Breast epithelium (tissue), 4 donors: Measurements from ENCODE around the gene ABHD8. TPM values are rescaled to one million over a fixed set of nuclear protein-coding genes. Genes with fewer than 3 reads are reported as not detected.

Experiments used
- DNase-seq, 2 donors: peaks; one replicate each; pipeline ENCODE4 v3.0.0-alpha.2; 2019; ENCODE audit warnings: low spot score in 2 of 2
- H3K27ac ChIP-seq, 2 donors: fragments of 200-600 bp; sonication (generic) in 1 of 2; one replicate each; pipeline ENCODE4 v1.5.1; 2016 to 2019; ENCODE audit warnings: mild to moderate bottlenecking in 1 of 2
- H3K27me3 ChIP-seq, 2 donors: fragments of 200-600 bp; sonication (generic) in 1 of 2; one replicate each; pipeline versions ENCODE4 v1.5.1 to v1.6.0; 2017 to 2019; ENCODE audit warnings: control low read depth in 1 of 2, mild to moderate bottlenecking in 1 of 2
- H3K36me3 ChIP-seq: fragments of 200-600 bp; one replicate; pipeline ENCODE4 v1.5.1; 2019
- H3K4me1 ChIP-seq, 2 donors: fragments of 200-600 bp; sonication (generic); one replicate each; pipeline ENCODE4 v1.5.1; 2016 to 2019; ENCODE audit warnings: control low read depth in 1 of 2
- H3K4me3 ChIP-seq, 3 donors: fragments of 200-600 bp; sonication (generic); 1 replicate in 2 of 3; 2 replicates in 1 of 3; pipeline ENCODE4 v1.5.1; 2016 to 2019; ENCODE audit warnings: mild to moderate bottlenecking in 3 of 3, moderate library complexity in 2 of 3
- H3K9me3 ChIP-seq, 2 donors: fragments of 200-600 bp; sonication (generic) in 1 of 2; one replicate each; pipeline ENCODE4 v1.5.1; 2016 to 2019; ENCODE audit warnings: control low read depth in 1 of 2
- CTCF ChIP-seq, 3 donors: fragments of 450-650 bp; IDR thresholded peaks; one replicate each; pipeline ENCODE4 v1.5.1; 2016 to 2017; ENCODE audit warnings: antibody characterized with exemption in 3 of 3, mild to moderate bottlenecking in 3 of 3, moderate library complexity in 3 of 3
- POLR2A ChIP-seq: fragments of 450-650 bp; IDR thresholded peaks from one replicate; pipeline ENCODE4 v1.6.1; 2016; ENCODE audit warnings: antibody characterized with exemption, mild to moderate bottlenecking, moderate library complexity
- POLR2AphosphoS5 ChIP-seq, 3 donors: sonication (generic); formaldehyde crosslinking; IDR thresholded peaks; one replicate each; pipeline ENCODE4 v1.6.1; 2017; ENCODE audit warnings: antibody characterized with exemption in 3 of 3
- intact Hi-C: fragments of 100-400 bp; cut with DNase I; formaldehyde crosslinking; loops from one replicate; pipeline ENCODE4 v1.15.1; 2023; ENCODE audit warnings: low total_unique reads
- total RNA-seq, 3 donors: library from RNA; depleted of rRNA; stranded (reverse); fragments of >200 nt; gene quantifications; one replicate each; pipeline ENCODE4 v1.1.0, GENCODE V29; 2016

ABHD8 gene
- total RNA-seq, 3 donors from 2014 or later, result 6.7 to 14.4 (median 11.0) TPM

DNA sequence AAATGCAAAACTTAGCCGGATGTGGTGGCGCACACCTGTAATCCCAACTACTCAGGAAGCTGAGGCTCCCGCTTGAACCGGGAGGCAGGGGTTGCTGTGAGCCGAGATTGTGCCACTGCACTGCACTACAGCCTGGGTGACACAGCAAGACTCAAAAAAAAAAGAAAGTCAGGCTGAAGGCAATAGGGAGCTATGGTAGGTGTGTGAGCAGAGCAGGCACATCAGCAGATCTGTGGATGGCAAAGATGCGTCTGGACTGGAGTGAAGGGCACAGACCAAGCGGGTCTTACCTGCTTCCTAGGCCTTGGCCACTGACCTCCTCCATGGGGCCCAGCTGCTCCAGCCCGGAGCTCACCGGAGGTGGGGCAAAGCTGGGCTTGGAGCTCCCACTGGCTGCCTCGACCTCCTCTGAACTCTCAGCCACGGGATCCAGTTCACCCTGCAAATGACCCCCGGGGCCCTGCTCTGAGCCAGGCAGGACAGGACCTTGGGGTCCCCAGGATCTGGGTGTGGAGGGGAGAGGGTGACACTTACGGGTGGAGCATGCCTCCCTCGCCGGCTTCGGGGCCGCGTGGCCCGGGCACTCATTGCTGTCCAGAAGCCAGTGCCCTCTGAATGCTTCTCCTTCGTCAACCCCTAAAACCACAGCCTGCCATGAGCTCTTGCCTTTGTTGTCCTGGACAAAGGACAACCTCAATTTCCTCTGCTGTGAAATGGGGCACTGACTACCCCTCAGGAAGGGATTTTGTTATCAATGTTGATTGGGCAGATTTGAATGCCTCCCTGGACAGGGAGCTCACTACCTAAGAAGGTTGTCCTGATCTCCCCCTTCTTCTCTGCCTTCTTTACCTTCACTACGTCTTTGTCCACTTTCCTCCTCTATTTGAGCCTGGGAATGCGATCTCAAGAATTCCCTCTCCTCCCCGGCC lies 39.2 kb downstream of the ABHD8 start:
- DNase-seq, result no peak
- intact Hi-C loops, result no loop called here
- Histone ChIP-seq H3K9me3 (peaks cover 5 to 10% of the 10 kb centered on the region in 2 donors), H3K36me3 (no peaks in the 10 kb centered on the region), H3K4me3 (peak overlapping the region; percentile 30 to 55 (median 37)), H3K27ac (peak overlapping the region; percentile 45 to 63), H3K4me1 (peaks cover 0 to 5% of the 10 kb centered on the region in 2 donors), H3K27me3 (no peaks in the 10 kb centered on the region)
- TF ChIP-seq CTCF (IDR thresholded peaks at IDR 0.05), result no peak
- no peak for TF ChIP-seq POLR2A

- H3K4me3 ChIP-seq, result peak overlapping the region in 1 of 3 donors; percentile 30
Observed at GRCh38 chr19:17262557-17262956, 40.7 kb downstream of the ABHD8 start.

GRCh38 chr19:17260842-17261325 lies 42.3 kb downstream of the ABHD8 start:
- H3K4me1 ChIP-seq, result no peaks in the 10 kb centered on the region
- no peaks in the 10 kb centered on the region for H3K36me3 ChIP-seq
- peak; percentile 69 to 86 for DNase-seq
- H3K27me3 ChIP-seq, result no peaks in the 10 kb centered on the region
- TF ChIP-seq POLR2AphosphoS5 (IDR thresholded peaks at IDR 0.05) (peak in 1 of 3 donors; percentile 32), CTCF (IDR thresholded peaks at IDR 0.05) (peak; percentile 64 to 91 (median 76)), POLR2A (no peak)
- peaks cover 6 to 11% of the 10 kb centered on the region in 2 donors for H3K9me3 ChIP-seq
- no peak overlapping the region for H3K4me3 ChIP-seq
- intact Hi-C loops, result no loop called here
- no peak overlapping the region for H3K27ac ChIP-seq

More at GRCh38 chr19:17262557-17262956, 40.7 kb downstream of the ABHD8 start:
- H3K9me3 ChIP-seq, result peaks cover 6 to 11% of the 10 kb centered on the region in 2 donors
- no peak for DNase-seq
- TF ChIP-seq POLR2AphosphoS5 (IDR thresholded peaks at IDR 0.05) (no peak), POLR2A (no peak), CTCF (IDR thresholded peaks at IDR 0.05) (no peak)
- no peaks in the 10 kb centered on the region for H3K27me3 ChIP-seq
- H3K27ac ChIP-seq, result no peak overlapping the region
- no peaks in the 10 kb centered on the region for H3K36me3 ChIP-seq
- intact Hi-C loops, result no loop called here
- H3K4me1 ChIP-seq, result no peaks in the 10 kb centered on the region

- DNase-seq, result no peak
- TF ChIP-seq POLR2AphosphoS5 (IDR thresholded peaks at IDR 0.05), result no peak
- TF ChIP-seq CTCF (IDR thresholded peaks at IDR 0.05), result no peak
- TF ChIP-seq POLR2A, result no peak
- no peak overlapping the region for H3K4me3 ChIP-seq
- no peaks in the 10 kb centered on the region for H3K4me1 ChIP-seq
- H3K27me3 ChIP-seq, result no peaks in the 10 kb centered on the region
- H3K27ac ChIP-seq, result no peak overlapping the region
- H3K9me3 ChIP-seq, result peaks cover 6 to 11% of the 10 kb centered on the region in 2 donors
- intact Hi-C loops, result no loop called here
- no peaks in the 10 kb centered on the region for H3K36me3 ChIP-seq
Observed at GRCh38 chr19:17259934-17260333, 43.3 kb downstream of the ABHD8 start.
